Lung (tissue), 12 donors: Measurements from ENCODE around the gene GPC6. TPM values are rescaled to one million over a fixed set of nuclear protein-coding genes. Genes with fewer than 3 reads are reported as not detected.

Experiments
- ATAC-seq: fragments of 200-7000 bp; cut with Tn5 transposase; one replicate; pipeline ENCODE4 v1.9.1; 2020; ENCODE audit warnings: moderate number of reproducible peaks; ENCODE audit not compliant: insufficient read depth, low FRiP score
- DNase-seq, 3 donors: peaks; one replicate each; pipeline ENCODE4 v3.0.0-alpha.2; 2013 to 2017
- H3K27ac ChIP-seq, 2 donors: one replicate each; pipeline ENCODE4 v1.5.1; 2013; ENCODE audit warnings: mild to moderate bottlenecking in 2 of 2, moderate library complexity in 2 of 2, control low read depth in 1 of 2, inconsistent platforms in 1 of 2, low read depth in 1 of 2, low read length in 1 of 2
- H3K27me3 ChIP-seq, 3 donors: one replicate each; pipeline ENCODE4 v1.5.1; 2013; ENCODE audit warnings: low read length in 2 of 3; ENCODE audit not compliant: control insufficient read depth in 3 of 3, insufficient read depth in 3 of 3
- H3K36me3 ChIP-seq, 4 donors: one replicate each; pipeline ENCODE4 v1.5.1; 2013; ENCODE audit warnings: low read length in 4 of 4, mild to moderate bottlenecking in 1 of 4, moderate library complexity in 1 of 4; ENCODE audit not compliant: control insufficient read depth in 4 of 4, insufficient read depth in 4 of 4
- H3K4me1 ChIP-seq, 5 donors: one replicate each; pipeline ENCODE4 v1.5.1; 2013; ENCODE audit warnings: low read length in 5 of 5, mild to moderate bottlenecking in 2 of 5, moderate library complexity in 1 of 5; ENCODE audit not compliant: control insufficient read depth in 5 of 5, insufficient read depth in 5 of 5
- H3K4me3 ChIP-seq: one replicate; pipeline ENCODE4 v1.5.1; 2013; ENCODE audit warnings: mild to moderate bottlenecking, control low read depth, moderate library complexity
- H3K9ac ChIP-seq, 2 donors: one replicate each; pipeline ENCODE4 v1.5.1; 2013; ENCODE audit warnings: low read length in 2 of 2, control low read depth in 1 of 2; ENCODE audit not compliant: insufficient read depth in 1 of 2
- H3K9me3 ChIP-seq, 4 donors: one replicate each; pipeline ENCODE4 v1.5.1; 2013; ENCODE audit warnings: low read length in 3 of 4, mild to moderate bottlenecking in 1 of 4, moderate library complexity in 1 of 4; ENCODE audit not compliant: control insufficient read depth in 4 of 4, insufficient read depth in 3 of 4
- CTCF ChIP-seq: IDR thresholded peaks from 2 replicates; pipeline ENCODE4 v1.5.1; 2012; ENCODE audit warnings: mild to moderate bottlenecking; ENCODE audit errors: control extremely low read depth, extremely low read depth
- WGBS, 2 donors: extraction: QIAGEN DNeasy Blood & Tissue Kit; methylation state at CpG; one replicate each; pipeline ENCODE4 v1.1.7; 2013; 5-methylcytosine and 5-hydroxymethylcytosine counted together
- polyA plus RNA-seq, 2 donors: library from polyadenylated mRNA; stranded (reverse); fragments of 200-250 nt; gene quantifications; one replicate each; pipeline ENCODE4 v1.2.1, GENCODE V29; 2013
- total RNA-seq, 2 donors: library from RNA; depleted of rRNA in 1 of 2; stranded (reverse); fragments of >200 nt in 1 of 2; gene quantifications; one replicate each; pipeline ENCODE4 v1.2.1, GENCODE V29; 2014 to 2021
- donor health status: control.
- donor health status: control.
- donor health status: Bipolar disorder and iron deficiency.
- donor health status: healthy.
- donor health status: DM: yes; HTN: yes; CAD: no.

GPC6 gene
- total and polyA plus RNA-seq, 4 donors = 0.45 to 31.4 (median 4.8) TPM

DNA sequence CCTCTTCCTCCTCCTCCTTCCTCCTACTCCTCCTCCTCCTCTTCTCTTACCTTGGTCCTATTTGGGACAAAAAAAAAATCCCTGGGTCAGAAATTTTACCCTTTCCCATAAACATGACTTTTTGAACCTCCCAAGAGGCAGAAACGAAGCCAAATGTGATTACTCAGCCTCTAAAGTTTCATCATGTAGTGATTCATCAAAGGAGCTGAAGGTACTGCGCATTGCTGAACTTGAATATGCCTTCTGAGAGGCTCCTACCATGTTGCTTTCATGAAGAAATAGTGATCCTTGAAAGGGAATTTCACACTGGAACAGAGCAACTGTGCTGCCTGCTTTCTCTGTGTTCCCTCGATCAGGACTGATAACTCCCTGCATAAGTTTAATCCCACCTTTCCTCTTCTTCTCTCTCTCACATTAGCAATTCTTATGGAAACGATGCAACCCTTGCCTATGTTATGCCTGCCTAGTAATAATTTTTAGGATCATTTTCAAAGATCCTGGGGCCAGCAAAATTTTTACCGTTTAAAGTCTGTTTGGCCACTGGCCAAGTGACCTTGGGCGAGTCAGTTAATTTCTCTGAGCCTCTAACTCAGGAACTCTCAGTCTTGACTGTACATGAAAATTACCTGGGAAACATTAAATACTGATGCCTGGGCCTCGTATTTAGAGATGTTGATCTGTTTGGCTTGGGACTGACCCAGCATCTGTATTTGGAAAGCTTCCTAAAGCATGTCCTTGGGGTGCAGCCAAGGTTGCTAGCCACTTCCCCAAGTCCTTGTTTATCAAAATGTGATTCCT is 1103.3 kb downstream of the GPC6 start:
- ATAC-seq (peak; percentile 37), DNase-seq (no peak)
- Histone ChIP-seq H3K36me3 (no peaks in the 10 kb centered on the region), H3K4me1 (peaks cover 0 to 52% (median 5%) of the 10 kb centered on the region in 5 donors), H3K9me3 (no peaks in the 10 kb centered on the region), H3K27ac (peak overlapping the region in 1 of 2 donors; percentile 55), H3K4me3 (no peak overlapping the region), H3K27me3 (no peaks in the 10 kb centered on the region), H3K9ac (no peak overlapping the region)
- no peak for TF ChIP-seq CTCF
- 56 to 69% methylated on average over 7 of the region's 7 CpGs for WGBS, 2 donors

GRCh38 chr13:94330552-94331071 is 1104.0 kb downstream of the GPC6 start:
- H3K36me3 ChIP-seq = no peaks in the 10 kb centered on the region
- peaks cover 0 to 52% (median 5%) of the 10 kb centered on the region in 5 donors for H3K4me1 ChIP-seq
- DNase-seq (no peak), ATAC-seq (no peak)
- H3K4me3 ChIP-seq = no peak overlapping the region
- peak overlapping the region in 1 of 2 donors; percentile 55 for H3K27ac ChIP-seq
- H3K27me3 ChIP-seq = no peaks in the 10 kb centered on the region
- TF ChIP-seq CTCF = no peak
- no peaks in the 10 kb centered on the region for H3K9me3 ChIP-seq
- 80 to 88% methylated on average over 3 of the region's 3 CpGs for WGBS, 2 donors
- H3K9ac ChIP-seq = no peak overlapping the region

- ATAC-seq (no peak), DNase-seq (no peak)
- Histone ChIP-seq H3K4me1 (peaks cover 0 to 56% (median 10%) of the 10 kb centered on the region in 5 donors), H3K9me3 (no peaks in the 10 kb centered on the region), H3K9ac (no peak overlapping the region), H3K27me3 (no peaks in the 10 kb centered on the region), H3K27ac (no peak overlapping the region), H3K4me3 (no peak overlapping the region), H3K36me3 (no peaks in the 10 kb centered on the region)
- no peak for TF ChIP-seq CTCF
- WGBS, 2 donors = 90 to 91% methylated on average over 3 of the region's 3 CpGs
Observed at GRCh38 chr13:94331281-94331680, 1104.7 kb downstream of the GPC6 start.
